GM12874 (cell line): Measurements from ENCODE around the gene FXN.

Source experiments
- CTCF ChIP-seq: IDR thresholded peaks from 2 replicates; pipeline ENCODE4 v1.5.1; 2011; ENCODE audit warnings: low read depth, mild to moderate bottlenecking, control low read depth, low read length, moderate library complexity; ENCODE audit not compliant: insufficient read depth

Gene FXN

GRCh38 chr9:69035438-69036308 lies at the start of gene FXN:
Gene FXN (plus strand): TSS chr9:69035752. CDS start chr9:69035783, 31 bp downstream.
- TF ChIP-seq CTCF = peak; percentile 99

- no peak for TF ChIP-seq CTCF
Measured at GRCh38 chr9:68991457-68991856, 44.1 kb upstream of the FXN start.

GRCh38 chr9:68995776-68996175 lies 39.8 kb upstream of the FXN start:
- TF ChIP-seq CTCF = no peak

- no peak for TF ChIP-seq CTCF
Measured at GRCh38 chr9:68996462-68996861, 39.1 kb upstream of the FXN start.

DNA sequence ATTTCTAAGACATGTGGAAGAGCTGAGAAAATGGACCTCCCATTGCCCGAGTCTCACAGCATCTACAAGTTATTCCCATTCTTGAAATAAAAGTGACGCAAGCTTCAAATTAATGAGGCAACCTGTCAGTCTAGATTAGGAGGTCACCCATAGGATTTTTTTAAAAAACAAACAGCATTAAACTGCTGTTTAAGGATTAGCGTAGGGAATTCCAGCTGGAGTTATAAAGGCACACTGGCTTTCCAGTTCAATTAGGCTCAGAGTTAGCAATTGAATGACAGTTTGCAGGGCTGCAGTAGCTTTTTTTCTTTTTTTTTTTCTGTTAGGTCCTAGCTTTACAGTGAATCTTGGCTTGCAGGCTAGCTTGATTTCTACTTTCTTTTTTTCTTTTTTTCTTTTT lies 37.9 kb upstream of the FXN start:
- TF ChIP-seq CTCF = no peak

DNA sequence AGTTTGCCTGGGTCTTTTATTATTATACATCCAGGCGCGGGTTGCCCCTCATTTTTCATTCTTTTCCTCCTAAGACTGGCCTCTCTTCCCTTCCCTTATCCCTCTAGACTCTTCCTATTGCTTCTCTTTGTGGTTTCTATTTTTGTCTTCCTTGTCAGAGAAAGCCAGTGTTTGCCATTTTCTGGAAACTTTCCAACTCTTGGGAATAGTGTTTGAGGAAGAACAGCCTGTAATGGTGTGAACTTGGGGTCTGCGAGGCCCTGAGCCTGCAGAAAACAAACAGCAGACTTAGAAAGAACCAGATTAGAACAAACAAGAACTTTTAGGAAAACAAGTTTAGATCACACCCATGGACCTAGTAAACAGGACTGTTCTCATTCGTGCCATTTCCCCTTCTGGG lies 37.2 kb upstream of the FXN start:
- TF ChIP-seq CTCF = no peak

DNA sequence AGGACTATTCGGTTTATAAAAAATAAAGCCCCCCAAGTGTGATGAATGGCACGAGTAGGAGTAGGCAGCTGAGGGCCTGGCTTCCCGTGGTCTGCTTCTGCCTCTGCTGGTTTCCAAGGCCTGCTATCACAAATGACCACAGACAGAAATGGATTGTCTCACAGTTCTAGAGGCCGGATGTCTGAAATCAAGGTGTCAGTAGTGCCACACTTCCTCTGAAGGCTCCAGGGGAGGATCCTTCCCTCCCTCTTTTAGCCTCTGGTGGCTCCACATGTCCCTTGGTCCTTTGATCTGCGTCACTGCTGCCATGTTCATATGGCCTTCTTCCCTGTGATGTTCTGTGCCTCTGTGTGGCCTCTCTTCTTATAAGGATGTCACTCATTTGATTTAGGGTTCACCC lies 36.7 kb upstream of the FXN start:
- no peak for TF ChIP-seq CTCF
